ENCODE results near the gene L1TD1. TPM values are rescaled to one million over a fixed set of nuclear protein-coding genes. Genes with fewer than 3 reads are reported as not detected.

The L1TD1 gene
- total and polyA plus RNA-seq, 2 of the 13 experiments (the other 11 are each of a cell fraction or from before 2014, with no cell fraction given): not detected

DNA sequence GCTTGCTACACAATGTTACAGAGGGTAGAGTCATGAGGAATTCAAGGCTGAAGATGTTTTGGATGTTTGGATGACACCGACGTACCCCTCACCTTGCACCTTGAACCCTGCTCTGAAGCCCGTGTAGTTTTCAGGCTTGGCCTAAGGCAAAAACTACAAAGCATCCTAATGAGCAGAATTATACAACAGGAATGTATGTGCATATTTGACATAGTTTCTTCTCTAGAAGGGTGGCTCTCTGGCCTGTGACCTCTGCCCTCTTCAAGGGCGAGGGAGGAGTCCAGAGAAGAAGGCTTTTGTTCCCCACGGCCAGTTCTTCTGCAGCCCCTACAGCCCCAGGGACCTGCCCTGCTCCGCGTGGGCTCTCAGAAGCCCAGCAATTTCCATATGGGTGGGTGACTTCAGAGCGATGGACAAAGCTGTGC is 43.3 kb downstream of the L1TD1 start (continued):
- TF ChIP-seq, protein P1, sequence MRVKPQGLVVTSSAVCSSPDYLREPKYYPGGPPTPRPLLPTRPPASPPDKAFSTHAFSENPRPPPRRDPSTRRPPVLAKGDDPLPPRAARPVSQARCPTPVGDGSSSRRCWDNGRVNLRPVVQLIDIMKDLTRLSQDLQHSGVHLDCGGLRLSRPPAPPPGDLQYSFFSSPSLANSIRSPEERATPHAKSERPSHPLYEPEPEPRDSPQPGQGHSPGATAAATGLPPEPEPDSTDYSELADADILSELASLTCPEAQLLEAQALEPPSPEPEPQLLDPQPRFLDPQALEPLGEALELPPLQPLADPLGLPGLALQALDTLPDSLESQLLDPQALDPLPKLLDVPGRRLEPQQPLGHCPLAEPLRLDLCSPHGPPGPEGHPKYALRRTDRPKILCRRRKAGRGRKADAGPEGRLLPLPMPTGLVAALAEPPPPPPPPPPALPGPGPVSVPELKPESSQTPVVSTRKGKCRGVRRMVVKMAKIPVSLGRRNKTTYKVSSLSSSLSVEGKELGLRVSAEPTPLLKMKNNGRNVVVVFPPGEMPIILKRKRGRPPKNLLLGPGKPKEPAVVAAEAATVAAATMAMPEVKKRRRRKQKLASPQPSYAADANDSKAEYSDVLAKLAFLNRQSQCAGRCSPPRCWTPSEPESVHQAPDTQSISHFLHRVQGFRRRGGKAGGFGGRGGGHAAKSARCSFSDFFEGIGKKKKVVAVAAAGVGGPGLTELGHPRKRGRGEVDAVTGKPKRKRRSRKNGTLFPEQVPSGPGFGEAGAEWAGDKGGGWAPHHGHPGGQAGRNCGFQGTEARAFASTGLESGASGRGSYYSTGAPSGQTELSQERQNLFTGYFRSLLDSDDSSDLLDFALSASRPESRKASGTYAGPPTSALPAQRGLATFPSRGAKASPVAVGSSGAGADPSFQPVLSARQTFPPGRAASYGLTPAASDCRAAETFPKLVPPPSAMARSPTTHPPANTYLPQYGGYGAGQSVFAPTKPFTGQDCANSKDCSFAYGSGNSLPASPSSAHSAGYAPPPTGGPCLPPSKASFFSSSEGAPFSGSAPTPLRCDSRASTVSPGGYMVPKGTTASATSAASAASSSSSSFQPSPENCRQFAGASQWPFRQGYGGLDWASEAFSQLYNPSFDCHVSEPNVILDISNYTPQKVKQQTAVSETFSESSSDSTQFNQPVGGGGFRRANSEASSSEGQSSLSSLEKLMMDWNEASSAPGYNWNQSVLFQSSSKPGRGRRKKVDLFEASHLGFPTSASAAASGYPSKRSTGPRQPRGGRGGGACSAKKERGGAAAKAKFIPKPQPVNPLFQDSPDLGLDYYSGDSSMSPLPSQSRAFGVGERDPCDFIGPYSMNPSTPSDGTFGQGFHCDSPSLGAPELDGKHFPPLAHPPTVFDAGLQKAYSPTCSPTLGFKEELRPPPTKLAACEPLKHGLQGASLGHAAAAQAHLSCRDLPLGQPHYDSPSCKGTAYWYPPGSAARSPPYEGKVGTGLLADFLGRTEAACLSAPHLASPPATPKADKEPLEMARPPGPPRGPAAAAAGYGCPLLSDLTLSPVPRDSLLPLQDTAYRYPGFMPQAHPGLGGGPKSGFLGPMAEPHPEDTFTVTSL (CRISPR knock-in tag; IDR thresholded peaks at IDR 0.05; ENCODE audit: borderline replicate concordance): peak; percentile 52; the same call in 1 of the 2 replicates
- TF ChIP-seq ZNF558 (CRISPR knock-in tag; IDR thresholded peaks at IDR 0.05; ENCODE audit: borderline replicate concordance): no peak
- no peak for TF ChIP-seq HNRNPLL (IDR thresholded peaks at IDR 0.05; ENCODE audit: low read depth, low read length, poor library complexity, severe bottlenecking)
- no peak for TF ChIP-seq ZNF296 (CRISPR knock-in tag; conservative IDR thresholded peaks at IDR 0.05)
- TF ChIP-seq, protein P2, sequence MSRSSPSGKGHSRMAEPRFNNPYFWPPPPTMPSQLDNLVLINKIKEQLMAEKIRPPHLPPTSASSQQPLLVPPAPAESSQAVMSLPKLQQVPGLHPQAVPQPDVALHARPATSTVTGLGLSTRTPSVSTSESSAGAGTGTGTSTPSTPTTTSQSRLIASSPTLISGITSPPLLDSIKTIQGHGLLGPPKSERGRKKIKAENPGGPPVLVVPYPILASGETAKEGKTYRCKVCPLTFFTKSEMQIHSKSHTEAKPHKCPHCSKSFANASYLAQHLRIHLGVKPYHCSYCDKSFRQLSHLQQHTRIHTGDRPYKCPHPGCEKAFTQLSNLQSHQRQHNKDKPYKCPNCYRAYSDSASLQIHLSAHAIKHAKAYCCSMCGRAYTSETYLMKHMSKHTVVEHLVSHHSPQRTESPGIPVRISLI (CRISPR knock-in tag; IDR thresholded peaks at IDR 0.05; ENCODE audit: borderline replicate concordance): peak; percentile 67; the same call in 1 of the 2 replicates
- TF ChIP-seq SMAD1 (CRISPR knock-in tag; IDR thresholded peaks at IDR 0.05; ENCODE audit: borderline replicate concordance, low read depth): no peak
- TF ChIP-seq, protein P3, sequence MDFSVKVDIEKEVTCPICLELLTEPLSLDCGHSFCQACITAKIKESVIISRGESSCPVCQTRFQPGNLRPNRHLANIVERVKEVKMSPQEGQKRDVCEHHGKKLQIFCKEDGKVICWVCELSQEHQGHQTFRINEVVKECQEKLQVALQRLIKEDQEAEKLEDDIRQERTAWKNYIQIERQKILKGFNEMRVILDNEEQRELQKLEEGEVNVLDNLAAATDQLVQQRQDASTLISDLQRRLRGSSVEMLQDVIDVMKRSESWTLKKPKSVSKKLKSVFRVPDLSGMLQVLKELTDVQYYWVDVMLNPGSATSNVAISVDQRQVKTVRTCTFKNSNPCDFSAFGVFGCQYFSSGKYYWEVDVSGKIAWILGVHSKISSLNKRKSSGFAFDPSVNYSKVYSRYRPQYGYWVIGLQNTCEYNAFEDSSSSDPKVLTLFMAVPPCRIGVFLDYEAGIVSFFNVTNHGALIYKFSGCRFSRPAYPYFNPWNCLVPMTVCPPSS (IDR thresholded peaks at IDR 0.05): no peak
- TF ChIP-seq NFRKB (IDR thresholded peaks at IDR 0.05): no peak
- no peak for TF ChIP-seq ZNF7 (CRISPR knock-in tag; IDR thresholded peaks at IDR 0.05)
- TF ChIP-seq GTF3A (CRISPR knock-in tag; conservative IDR thresholded peaks at IDR 0.05): no peak
- TF ChIP-seq SATB2 (CRISPR knock-in tag; IDR thresholded peaks at IDR 0.05): 0 out of 2 replicates have a peak, but pooled peaks have one; percentile 21
- TF ChIP-seq ZNF713 (CRISPR knock-in tag; IDR thresholded peaks at IDR 0.05): no peak
- TF ChIP-seq MIER3 (CRISPR knock-in tag; IDR thresholded peaks at IDR 0.05; ENCODE audit: borderline replicate concordance): peak; percentile 41; the same call in 1 of the 2 replicates
- no peak for TF ChIP-seq MTA3 (CRISPR knock-in tag; IDR thresholded peaks at IDR 0.05)
- TF ChIP-seq HHEX (CRISPR knock-in tag; IDR thresholded peaks at IDR 0.05): no peak
- peak; percentile 80; the same call in 1 of the 2 replicates for TF ChIP-seq ZBTB7B (CRISPR knock-in tag; IDR thresholded peaks at IDR 0.05)
- TF ChIP-seq TRIM24 (CRISPR knock-in tag; IDR thresholded peaks at IDR 0.05): no peak
- peak; percentile 34; the same call in 1 of the 2 replicates for TF ChIP-seq TGIF2 (CRISPR knock-in tag; IDR thresholded peaks at IDR 0.05)
- TF ChIP-seq MATR3 (CRISPR knock-in tag; IDR thresholded peaks at IDR 0.05): no peak
- no peak for TF ChIP-seq SRSF9 (IDR thresholded peaks at IDR 0.05; ENCODE audit: borderline replicate concordance, insufficient read depth, low read depth, low read length, poor library complexity, severe bottlenecking)
- TF ChIP-seq SNAI1 (CRISPR knock-in tag; IDR thresholded peaks at IDR 0.05; ENCODE audit: borderline replicate concordance): no peak
- TF ChIP-seq, protein P4, sequence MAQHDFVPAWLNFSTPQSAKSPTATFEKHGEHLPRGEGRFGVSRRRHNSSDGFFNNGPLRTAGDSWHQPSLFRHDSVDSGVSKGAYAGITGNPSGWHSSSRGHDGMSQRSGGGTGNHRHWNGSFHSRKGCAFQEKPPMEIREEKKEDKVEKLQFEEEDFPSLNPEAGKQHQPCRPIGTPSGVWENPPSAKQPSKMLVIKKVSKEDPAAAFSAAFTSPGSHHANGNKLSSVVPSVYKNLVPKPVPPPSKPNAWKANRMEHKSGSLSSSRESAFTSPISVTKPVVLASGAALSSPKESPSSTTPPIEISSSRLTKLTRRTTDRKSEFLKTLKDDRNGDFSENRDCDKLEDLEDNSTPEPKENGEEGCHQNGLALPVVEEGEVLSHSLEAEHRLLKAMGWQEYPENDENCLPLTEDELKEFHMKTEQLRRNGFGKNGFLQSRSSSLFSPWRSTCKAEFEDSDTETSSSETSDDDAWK (CRISPR knock-in tag; IDR thresholded peaks at IDR 0.05): no peak
- TF ChIP-seq TBP (CRISPR knock-in tag; IDR thresholded peaks at IDR 0.05): no peak
